HepG2 (cell line): ENCODE results near the gene ACTR1B.

Source experiments
- PRDM15 ChIP-seq: sonication (generic); formaldehyde crosslinking; IDR thresholded peaks from 2 replicates; pipeline ENCODE4 v1.4.0; 2020; ENCODE audit warnings: missing genetic modification reagents
- ZBTB7A ChIP-seq: sonication (generic); formaldehyde crosslinking; IDR thresholded peaks from 2 replicates; pipeline ENCODE4 v1.8.0; 2022; ENCODE audit warnings: mild to moderate bottlenecking, missing genetic modification reagents
- ZFP90 ChIP-seq: sonication (generic); formaldehyde crosslinking; IDR thresholded peaks from 2 replicates; pipeline ENCODE4 v1.8.0; 2022; ENCODE audit warnings: missing genetic modification reagents, mild to moderate bottlenecking, inconsistent platforms, borderline replicate concordance
- ZNF441 ChIP-seq: sonication (generic); formaldehyde crosslinking; IDR thresholded peaks from 2 replicates; pipeline ENCODE4 v1.7.0; 2021; ENCODE audit warnings: missing genetic modification reagents, borderline replicate concordance

GRCh38 chr2:97654309-97654708 lies 9.5 kb downstream of the ACTR1B start:
- no peak for TF ChIP-seq ZNF441 (CRISPR knock-in tag)
- TF ChIP-seq ZBTB7A (CRISPR knock-in tag) = no peak
- TF ChIP-seq ZFP90 (CRISPR knock-in tag) = no peak
- no peak for TF ChIP-seq PRDM15
